Mucosa of rectum (tissue), 2 donors: ENCODE data around the gene IL1R2.

Experiments used
- H3K27ac ChIP-seq, 2 donors: one replicate each; pipeline ENCODE4 v1.7.0; 2013; ENCODE audit warnings: inconsistent platforms in 2 of 2, low read depth in 2 of 2, low read length in 2 of 2
- H3K27me3 ChIP-seq, 2 donors: one replicate each; pipeline ENCODE4 v1.7.0; 2013; ENCODE audit warnings: low read length in 2 of 2; ENCODE audit not compliant: control insufficient read depth in 2 of 2, insufficient read depth in 2 of 2
- H3K36me3 ChIP-seq, 2 donors: one replicate each; pipeline ENCODE4 v1.7.0; 2013; ENCODE audit warnings: low read length in 2 of 2; ENCODE audit not compliant: control insufficient read depth in 2 of 2, insufficient read depth in 2 of 2
- H3K4me1 ChIP-seq, 2 donors: one replicate each; pipeline ENCODE4 v1.7.0; 2013; ENCODE audit warnings: low read length in 2 of 2, mild to moderate bottlenecking in 1 of 2; ENCODE audit not compliant: control insufficient read depth in 2 of 2, insufficient read depth in 2 of 2
- H3K4me3 ChIP-seq, 2 donors: one replicate each; pipeline ENCODE4 v1.7.0; 2013; ENCODE audit warnings: low read length in 2 of 2
- H3K9ac ChIP-seq, 2 donors: one replicate each; pipeline ENCODE4 v1.7.0; 2013; ENCODE audit warnings: low read length in 2 of 2, low read depth in 1 of 2, mild to moderate bottlenecking in 1 of 2
- H3K9me3 ChIP-seq, 2 donors: one replicate each; pipeline ENCODE4 v1.7.0; 2013; ENCODE audit warnings: low read length in 2 of 2; ENCODE audit not compliant: control insufficient read depth in 2 of 2
- donor health status: healthy.
- donor health status: Normal muscosa, but diverticular disease.

IL1R2 gene

GRCh38 chr2:102057502-102058292, 65.9 kb downstream of the IL1R2 start:
- Histone ChIP-seq H3K9ac (peak overlapping the region in 1 of 2 donors; percentile 14), H3K9me3 (no peaks in the 10 kb centered on the region), H3K27me3 (no peaks in the 10 kb centered on the region), H3K36me3 (no peaks in the 10 kb centered on the region), H3K4me1 (peaks cover 0 to 3% of the 10 kb centered on the region in 2 donors), H3K4me3 (no peak overlapping the region), H3K27ac (peak overlapping the region in 1 of 2 donors; percentile 40)

DNA sequence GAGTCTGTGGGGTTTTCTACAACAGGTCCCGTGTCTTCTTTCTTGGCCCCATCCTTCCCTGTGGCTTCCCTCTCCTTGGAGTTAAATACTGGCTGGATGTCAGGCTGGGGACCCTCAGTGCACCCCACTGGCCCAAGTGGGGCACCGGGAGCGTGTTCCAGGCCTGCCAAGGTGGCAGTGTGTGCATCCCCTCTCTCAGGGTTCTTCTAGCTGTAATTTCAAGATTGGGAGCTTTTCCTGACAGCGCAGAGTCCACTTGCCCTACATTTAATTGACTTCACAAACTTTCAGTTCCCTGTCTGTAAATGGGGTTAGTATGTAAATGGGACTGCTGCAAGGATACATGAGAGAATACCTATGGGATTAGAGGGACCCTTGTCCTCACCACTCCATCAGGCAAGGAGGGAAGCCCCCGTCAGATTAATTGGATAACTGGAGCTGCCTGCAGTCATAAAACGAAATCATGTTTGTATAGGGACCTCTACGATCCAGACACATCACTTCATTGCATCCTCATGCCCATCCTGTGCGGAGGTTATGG, 66.6 kb downstream of the IL1R2 start:
- no peak overlapping the region for H3K4me3 ChIP-seq
- H3K9me3 ChIP-seq = no peaks in the 10 kb centered on the region
- no peak overlapping the region for H3K9ac ChIP-seq
- peaks cover 2 to 8% of the 10 kb centered on the region in 2 donors for H3K4me1 ChIP-seq
- H3K27me3 ChIP-seq = no peaks in the 10 kb centered on the region
- no peaks in the 10 kb centered on the region for H3K36me3 ChIP-seq
- peak overlapping the region in 1 of 2 donors; percentile 34 for H3K27ac ChIP-seq

- Histone ChIP-seq H3K9me3 (no peaks in the 10 kb centered on the region), H3K36me3 (no peaks in the 10 kb centered on the region), H3K9ac (no peak overlapping the region), H3K27ac (peak overlapping the region in 1 of 2 donors; percentile 34), H3K4me1 (peaks cover 9 to 14% of the 10 kb centered on the region in 2 donors), H3K27me3 (no peaks in the 10 kb centered on the region), H3K4me3 (no peak overlapping the region)
These were observed 67.4 kb downstream of the IL1R2 start for GRCh38 chr2:102059151-102059550.

- H3K4me3 ChIP-seq = no peak overlapping the region
- no peaks in the 10 kb centered on the region for H3K27me3 ChIP-seq
- H3K27ac ChIP-seq = peak overlapping the region in 1 of 2 donors; percentile 11
- no peak overlapping the region for H3K9ac ChIP-seq
- H3K36me3 ChIP-seq = no peaks in the 10 kb centered on the region
- peaks cover 16 to 23% of the 10 kb centered on the region in 2 donors for H3K4me1 ChIP-seq
- H3K9me3 ChIP-seq = no peaks in the 10 kb centered on the region
These were observed 68.3 kb downstream of the IL1R2 start for GRCh38 chr2:102060047-102060446.

GRCh38 chr2:102060792-102061191, 69.0 kb downstream of the IL1R2 start:
- Histone ChIP-seq H3K4me3 (no peak overlapping the region), H3K9ac (no peak overlapping the region), H3K36me3 (no peaks in the 10 kb centered on the region), H3K27me3 (no peaks in the 10 kb centered on the region), H3K4me1 (peaks cover 21 to 27% of the 10 kb centered on the region in 2 donors), H3K9me3 (no peaks in the 10 kb centered on the region), H3K27ac (peak overlapping the region in 1 of 2 donors; percentile 11)

GRCh38 chr2:102061286-102061699, 69.5 kb downstream of the IL1R2 start:
- H3K36me3 ChIP-seq = no peaks in the 10 kb centered on the region
- H3K9ac ChIP-seq = no peak overlapping the region
- no peak overlapping the region for H3K4me3 ChIP-seq
- H3K9me3 ChIP-seq = no peaks in the 10 kb centered on the region
- no peak overlapping the region for H3K27ac ChIP-seq
- peaks cover 21 to 24% of the 10 kb centered on the region in 2 donors for H3K4me1 ChIP-seq
- H3K27me3 ChIP-seq = no peaks in the 10 kb centered on the region

- H3K27ac ChIP-seq = peak overlapping the region; percentile 89 to 90
- no peaks in the 10 kb centered on the region for H3K27me3 ChIP-seq
- H3K4me1 ChIP-seq = peaks cover 21 to 24% of the 10 kb centered on the region in 2 donors
- no peak overlapping the region for H3K9ac ChIP-seq
- no peak overlapping the region for H3K4me3 ChIP-seq
- no peaks in the 10 kb centered on the region for H3K36me3 ChIP-seq
- no peaks in the 10 kb centered on the region for H3K9me3 ChIP-seq
These were observed 70.4 kb downstream of the IL1R2 start for GRCh38 chr2:102061962-102062795.

DNA sequence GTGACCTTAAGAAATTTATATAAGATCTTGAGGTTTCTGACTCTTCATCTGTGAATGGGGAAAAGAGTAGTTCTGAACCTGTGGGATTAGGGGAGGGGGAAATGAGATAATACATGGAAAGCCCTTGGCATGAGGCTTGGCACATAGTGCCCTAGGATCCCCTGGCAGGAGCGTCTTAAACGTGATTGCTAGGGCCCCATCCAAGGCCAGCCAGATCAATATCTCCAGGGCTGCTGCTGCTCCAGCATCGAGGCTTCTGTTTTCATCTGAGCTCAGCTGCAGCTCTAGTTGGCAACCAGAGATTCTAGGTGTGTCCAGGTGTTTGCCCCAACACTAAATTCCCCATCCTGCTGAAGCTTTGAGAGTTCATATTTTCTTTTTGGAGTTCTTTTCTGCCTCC, 71.0 kb downstream of the IL1R2 start:
- no peaks in the 10 kb centered on the region for H3K36me3 ChIP-seq
- H3K4me3 ChIP-seq = no peak overlapping the region
- peaks cover 21 to 24% of the 10 kb centered on the region in 2 donors for H3K4me1 ChIP-seq
- H3K9ac ChIP-seq = no peak overlapping the region
- peak overlapping the region; percentile 89 to 90 for H3K27ac ChIP-seq
- H3K9me3 ChIP-seq = no peaks in the 10 kb centered on the region
- no peaks in the 10 kb centered on the region for H3K27me3 ChIP-seq

GRCh38 chr2:102063487-102063911, 71.7 kb downstream of the IL1R2 start:
- Histone ChIP-seq H3K4me3 (no peak overlapping the region), H3K27ac (peak overlapping the region; percentile 89 to 90), H3K9ac (no peak overlapping the region), H3K27me3 (no peaks in the 10 kb centered on the region), H3K9me3 (no peaks in the 10 kb centered on the region), H3K36me3 (no peaks in the 10 kb centered on the region), H3K4me1 (peaks cover 21 to 24% of the 10 kb centered on the region in 2 donors)
